CD4-positive, CD25-positive, alpha-beta regulatory T cell (primary cell): ENCODE measurements around the gene EPHB4. TPM values are rescaled to one million over a fixed set of nuclear protein-coding genes. Genes with fewer than 3 reads are reported as not detected.

ENCODE experiments used
- ATAC-seq, 2 donors: fragments of 150-1000 bp; cut with Tn5 transposase; one replicate each; pipeline ENCODE4 v1.10.0; 2021; ENCODE audit warnings: low read depth in 2 of 2, moderate number of reproducible peaks in 2 of 2, moderate library complexity in 1 of 2
- DNase-seq, 3 donors: peaks; one replicate each; pipeline versions ENCODE4 v3.0.0 to v3.0.0-alpha.2; 2012 to 2022; ENCODE audit warnings: mixed read lengths in 1 of 3
- H3K27ac ChIP-seq: one replicate; pipeline ENCODE4 v1.7.0; 2013; ENCODE audit warnings: mild to moderate bottlenecking, low read length; ENCODE audit not compliant: insufficient read depth, poor library complexity, severe bottlenecking
- H3K27me3 ChIP-seq: one replicate; pipeline ENCODE4 v1.7.0; 2013; ENCODE audit warnings: low read length; ENCODE audit not compliant: control insufficient read depth, insufficient read depth
- H3K36me3 ChIP-seq: one replicate; pipeline ENCODE4 v1.7.0; 2013; ENCODE audit warnings: mild to moderate bottlenecking, low read length, moderate library complexity; ENCODE audit not compliant: control insufficient read depth, insufficient read depth
- H3K4me1 ChIP-seq: 2 replicates; pipeline ENCODE4 v1.7.0; 2013; ENCODE audit warnings: mild to moderate bottlenecking, low read length; ENCODE audit not compliant: insufficient read depth, control insufficient read depth, poor library complexity, severe bottlenecking
- H3K4me3 ChIP-seq: one replicate; pipeline ENCODE4 v1.7.0; 2013; ENCODE audit warnings: low read depth, mild to moderate bottlenecking, low read length, moderate library complexity
- H3K9me3 ChIP-seq, 2 experiments: 1 replicate in 1 of 2; 2 replicates in 1 of 2; pipeline ENCODE4 v1.7.0; 2013; ENCODE audit warnings: low read length in 2 of 2, mild to moderate bottlenecking in 1 of 2, moderate library complexity in 1 of 2; ENCODE audit not compliant: control insufficient read depth in 2 of 2
- H3K27ac Mint-ChIP-seq, 3 donors: one replicate each; pipeline ENCODE4 v1.8.0; 2020 to 2022; ENCODE audit warnings: mild to moderate bottlenecking in 3 of 3, mixed read lengths in 3 of 3, moderate library complexity in 2 of 3
- H3K27me3 Mint-ChIP-seq: one replicate; pipeline ENCODE4 v1.8.0; 2022; ENCODE audit warnings: mild to moderate bottlenecking, mixed read lengths
- H3K36me3 Mint-ChIP-seq: one replicate; pipeline ENCODE4 v1.8.0; 2020; ENCODE audit warnings: mixed read lengths
- H3K4me1 Mint-ChIP-seq, 4 donors: one replicate each; pipeline ENCODE4 v1.8.0; 2020 to 2022; ENCODE audit warnings: mixed read lengths in 4 of 4, mild to moderate bottlenecking in 1 of 4
- H3K4me3 Mint-ChIP-seq, 4 donors: one replicate each; pipeline ENCODE4 v1.8.0; 2020 to 2022; ENCODE audit warnings: mild to moderate bottlenecking in 4 of 4, mixed read lengths in 4 of 4, moderate library complexity in 3 of 4
- H3K9me3 Mint-ChIP-seq, 7 donors: one replicate each; pipeline ENCODE4 v1.8.0; 2020 to 2022; ENCODE audit warnings: mixed read lengths in 7 of 7, mild to moderate bottlenecking in 3 of 7, moderate library complexity in 2 of 7
- polyA plus RNA-seq, 4 donors: library from polyadenylated mRNA; unstranded; fragments of 300-500 nt; fragmentation: Illumina TruSeq; gene quantifications; one replicate each; pipeline ENCODE4 v1.2.3, GENCODE V29; 2021
- total RNA-seq: library from RNA; stranded (reverse); gene quantifications from one replicate; pipeline ENCODE4 v1.2.3, GENCODE V29; 2022

EPHB4 gene
- total and polyA plus RNA-seq, 5 donors from 2014 or later: 3.0 TPM; not detected in 4

DNA sequence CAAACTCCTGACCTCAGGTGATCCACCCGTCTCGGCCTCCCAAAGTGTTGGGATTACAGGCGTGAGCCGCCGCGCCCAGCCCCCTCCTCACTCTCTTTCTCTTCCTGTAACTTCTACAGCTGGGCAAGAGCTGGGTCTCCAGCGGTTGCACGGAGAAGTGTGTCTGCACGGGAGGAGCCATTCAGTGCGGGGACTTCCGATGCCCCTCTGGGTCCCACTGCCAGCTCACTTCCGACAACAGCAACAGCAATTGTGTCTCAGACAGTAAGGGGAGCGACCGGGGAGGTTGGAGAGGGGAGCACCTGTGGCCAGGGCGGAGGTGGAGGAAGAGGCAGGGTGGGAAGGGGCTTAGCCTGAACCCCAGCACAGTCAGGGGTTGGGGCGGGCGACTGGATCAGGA, 41.4 kb downstream of the EPHB4 start:
- ATAC-seq: no peak

DNA sequence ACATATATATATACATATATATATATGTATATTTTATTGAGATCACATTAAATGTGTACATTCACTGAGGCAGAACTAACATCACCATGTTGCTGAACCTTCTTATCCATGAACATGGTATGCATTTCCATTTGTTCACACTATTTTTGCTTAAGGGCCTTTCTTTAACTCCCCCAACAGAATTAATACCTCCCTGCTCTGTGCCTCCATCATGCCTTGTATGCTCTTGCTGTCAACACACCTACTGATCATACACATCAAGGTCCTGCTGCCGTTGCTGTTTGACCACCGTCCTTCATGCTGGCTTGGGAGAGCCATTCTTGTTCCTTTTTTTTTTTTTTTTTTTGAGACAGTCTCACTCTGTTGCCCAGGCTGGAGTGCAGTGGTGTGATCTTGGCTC, 43.5 kb downstream of the EPHB4 start:
- Histone ChIP-seq H3K27ac (no peak overlapping the region), H3K4me3 (no peak overlapping the region), H3K4me1 (no peaks in the 10 kb centered on the region), H3K27me3 (no peaks in the 10 kb centered on the region), H3K36me3 (no peaks in the 10 kb centered on the region), H3K9me3 (no peaks in the 10 kb centered on the region)
- ATAC-seq: no peak
- peaks cover 0 to 1% (median 0%) of the 10 kb centered on the region in 7 donors for H3K9me3 Mint-ChIP-seq
- no peaks in the 10 kb centered on the region for H3K4me1 Mint-ChIP-seq
- no peak overlapping the region for H3K4me3 Mint-ChIP-seq
- no peaks in the 10 kb centered on the region for H3K36me3 Mint-ChIP-seq
- H3K27me3 Mint-ChIP-seq: peaks cover 16% of the 10 kb centered on the region
- H3K27ac Mint-ChIP-seq: no peak overlapping the region
- DNase-seq: no peak

More for the DNA sequence above, 41.4 kb downstream of the EPHB4 start:
- DNase-seq: no peak
- Histone ChIP-seq H3K4me3 (no peak overlapping the region), H3K27me3 (no peaks in the 10 kb centered on the region), H3K36me3 (no peaks in the 10 kb centered on the region), H3K9me3 (no peaks in the 10 kb centered on the region), H3K27ac (no peak overlapping the region), H3K4me1 (no peaks in the 10 kb centered on the region)
- peaks cover 16% of the 10 kb centered on the region for H3K27me3 Mint-ChIP-seq
- H3K9me3 Mint-ChIP-seq: peaks cover 0 to 2% (median 0%) of the 10 kb centered on the region in 7 donors
- H3K4me1 Mint-ChIP-seq: no peaks in the 10 kb centered on the region
- no peak overlapping the region for H3K27ac Mint-ChIP-seq
- H3K36me3 Mint-ChIP-seq: no peaks in the 10 kb centered on the region
- no peak overlapping the region for H3K4me3 Mint-ChIP-seq

- H3K4me3 Mint-ChIP-seq: no peak overlapping the region
- Histone ChIP-seq H3K4me3 (no peak overlapping the region), H3K27me3 (no peaks in the 10 kb centered on the region), H3K36me3 (no peaks in the 10 kb centered on the region), H3K27ac (no peak overlapping the region), H3K4me1 (no peaks in the 10 kb centered on the region), H3K9me3 (no peaks in the 10 kb centered on the region)
- DNase-seq: no peak
- no peak for ATAC-seq
- H3K36me3 Mint-ChIP-seq: no peaks in the 10 kb centered on the region
- H3K4me1 Mint-ChIP-seq: no peaks in the 10 kb centered on the region
- no peaks in the 10 kb centered on the region for H3K9me3 Mint-ChIP-seq
- peaks cover 16% of the 10 kb centered on the region for H3K27me3 Mint-ChIP-seq
- no peak overlapping the region for H3K27ac Mint-ChIP-seq
Observed at GRCh38 chr7:100781255-100781654, 46.1 kb downstream of the EPHB4 start.

DNA sequence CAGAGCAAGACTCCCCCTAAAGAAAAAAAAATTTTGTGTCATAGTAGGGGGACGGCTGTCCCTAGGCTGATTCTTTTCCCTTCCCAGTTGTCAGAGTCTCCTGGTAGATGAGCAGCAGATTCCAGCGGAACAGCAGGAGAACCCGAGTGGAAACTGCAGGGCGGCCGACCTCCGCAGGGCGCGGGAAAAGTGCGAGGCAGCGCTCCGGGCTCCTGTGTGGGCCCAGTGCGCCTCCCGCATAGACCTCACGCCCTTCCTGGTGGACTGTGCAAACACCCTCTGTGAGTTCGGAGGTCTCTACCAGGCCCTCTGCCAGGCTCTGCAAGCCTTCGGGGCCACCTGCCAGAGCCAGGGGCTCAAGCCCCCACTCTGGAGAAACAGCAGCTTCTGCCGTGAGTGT, 48.0 kb downstream of the EPHB4 start:
- ATAC-seq: no peak
- H3K27me3 Mint-ChIP-seq: peaks cover 10% of the 10 kb centered on the region
- H3K9me3 Mint-ChIP-seq: no peaks in the 10 kb centered on the region
- H3K4me3 Mint-ChIP-seq: no peak overlapping the region
- Histone ChIP-seq H3K36me3 (no peaks in the 10 kb centered on the region), H3K27ac (no peak overlapping the region), H3K9me3 (no peaks in the 10 kb centered on the region), H3K27me3 (no peaks in the 10 kb centered on the region), H3K4me1 (no peaks in the 10 kb centered on the region), H3K4me3 (no peak overlapping the region)
- no peak for DNase-seq
- no peak overlapping the region for H3K27ac Mint-ChIP-seq
- peaks cover 3% of the 10 kb centered on the region for H3K36me3 Mint-ChIP-seq
- no peaks in the 10 kb centered on the region for H3K4me1 Mint-ChIP-seq

- Mint-ChIP-seq H3K9me3 (no peaks in the 10 kb centered on the region), H3K27me3 (peaks cover 11% of the 10 kb centered on the region), H3K27ac (no peak overlapping the region), H3K4me3 (no peak overlapping the region), H3K36me3 (peaks cover 3% of the 10 kb centered on the region), H3K4me1 (no peaks in the 10 kb centered on the region)
- Histone ChIP-seq H3K4me3 (no peak overlapping the region), H3K27ac (no peak overlapping the region), H3K9me3 (no peaks in the 10 kb centered on the region), H3K36me3 (no peaks in the 10 kb centered on the region), H3K27me3 (no peaks in the 10 kb centered on the region), H3K4me1 (no peaks in the 10 kb centered on the region)
- ATAC-seq (no peak), DNase-seq (no peak)
Observed at GRCh38 chr7:100778061-100778621, 49.2 kb downstream of the EPHB4 start.

DNA sequence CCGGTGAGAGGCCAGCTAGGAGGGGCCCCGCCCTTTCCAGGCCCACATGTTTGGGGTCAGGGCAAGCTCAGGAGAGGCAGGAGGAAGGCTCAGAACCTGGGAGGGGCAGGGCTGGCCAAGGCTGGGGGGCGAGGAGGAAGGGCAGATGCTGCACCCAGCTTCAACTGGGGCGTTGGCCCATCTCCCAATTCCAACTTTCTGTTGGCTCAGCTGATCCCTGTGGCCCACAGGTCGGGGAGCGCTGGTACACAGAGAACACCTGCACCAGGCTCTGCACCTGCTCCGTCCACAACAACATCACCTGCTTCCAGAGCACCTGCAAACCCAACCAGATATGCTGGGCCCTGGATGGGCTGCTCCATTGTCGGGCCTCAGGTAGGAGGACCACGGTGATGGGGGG, 53.8 kb downstream of the EPHB4 start:
- Mint-ChIP-seq H3K4me3 (no peak overlapping the region), H3K9me3 (no peaks in the 10 kb centered on the region), H3K4me1 (no peaks in the 10 kb centered on the region), H3K36me3 (peaks cover 3% of the 10 kb centered on the region), H3K27me3 (peaks cover 5% of the 10 kb centered on the region), H3K27ac (no peak overlapping the region)
- Histone ChIP-seq H3K27me3 (no peaks in the 10 kb centered on the region), H3K4me1 (no peaks in the 10 kb centered on the region), H3K36me3 (no peaks in the 10 kb centered on the region), H3K4me3 (no peak overlapping the region), H3K9me3 (no peaks in the 10 kb centered on the region), H3K27ac (no peak overlapping the region)
- DNase-seq (no peak), ATAC-seq (no peak)

GRCh38 chr7:100768784-100769183, 58.5 kb downstream of the EPHB4 start:
- no peaks in the 10 kb centered on the region for H3K36me3 ChIP-seq
- Mint-ChIP-seq H3K27me3 (peaks cover 11% of the 10 kb centered on the region), H3K36me3 (no peaks in the 10 kb centered on the region), H3K27ac (no peak overlapping the region), H3K4me1 (no peaks in the 10 kb centered on the region), H3K9me3 (no peaks in the 10 kb centered on the region), H3K4me3 (no peak overlapping the region)
- ATAC-seq (no peak), DNase-seq (no peak)
- H3K4me3 ChIP-seq: no peak overlapping the region
- no peaks in the 10 kb centered on the region for H3K4me1 ChIP-seq
- H3K9me3 ChIP-seq: no peaks in the 10 kb centered on the region
- H3K27ac ChIP-seq: no peak overlapping the region
- no peaks in the 10 kb centered on the region for H3K27me3 ChIP-seq

DNA sequence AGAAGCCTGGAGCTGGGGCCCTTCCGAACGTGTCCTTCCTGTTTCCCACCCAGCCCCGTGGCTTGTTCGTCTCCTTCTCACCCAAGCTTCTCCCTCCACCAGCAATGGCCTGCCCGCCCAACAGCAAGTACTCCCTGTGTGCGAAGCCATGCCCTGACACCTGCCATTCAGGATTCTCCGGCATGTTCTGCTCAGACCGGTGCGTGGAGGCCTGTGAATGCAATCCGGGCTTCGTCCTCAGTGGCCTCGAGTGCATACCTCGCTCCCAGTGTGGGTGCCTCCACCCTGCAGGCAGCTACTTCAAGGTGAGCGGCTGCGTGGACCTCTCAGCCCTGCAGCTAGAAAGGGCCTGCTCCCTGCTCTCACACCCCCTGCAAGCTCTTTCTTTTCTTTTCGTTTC, 62.1 kb downstream of the EPHB4 start:
- H3K27me3 Mint-ChIP-seq: peaks cover 15% of the 10 kb centered on the region
- H3K4me3 ChIP-seq: no peak overlapping the region
- no peak for DNase-seq
- no peak overlapping the region for H3K27ac Mint-ChIP-seq
- no peak overlapping the region for H3K4me3 Mint-ChIP-seq
- H3K9me3 Mint-ChIP-seq: no peaks in the 10 kb centered on the region
- H3K36me3 Mint-ChIP-seq: no peaks in the 10 kb centered on the region
- no peaks in the 10 kb centered on the region for H3K36me3 ChIP-seq
- H3K9me3 ChIP-seq: no peaks in the 10 kb centered on the region
- H3K4me1 ChIP-seq: no peaks in the 10 kb centered on the region
- no peak for ATAC-seq
- no peaks in the 10 kb centered on the region for H3K27me3 ChIP-seq
- no peak overlapping the region for H3K27ac ChIP-seq
- no peaks in the 10 kb centered on the region for H3K4me1 Mint-ChIP-seq
